Tongue (tissue), 3 donors: ENCODE measurements around the gene SPRYD3. TPM values are rescaled to one million over a fixed set of nuclear protein-coding genes. Genes with fewer than 3 reads are reported as not detected.

Experiments
- DNase-seq: peaks from one replicate; pipeline ENCODE4 v3.0.0-alpha.2; 2015
- small RNA-seq: library from RNA; depleted of rRNA; stranded (forward); fragments of <200 nt; gene quantifications from one replicate; pipeline ENCODE3, GENCODE V24; 2014; ENCODE audit warnings: low replicate concordance
- total RNA-seq: library from RNA; depleted of rRNA; stranded (reverse); fragments of >200 nt; gene quantifications from one replicate; pipeline ENCODE4 v1.2.3, GENCODE V29; 2014

SPRYD3 gene
- total RNA-seq, 1 donor from 2014 or later, result 30.3 TPM

DNA sequence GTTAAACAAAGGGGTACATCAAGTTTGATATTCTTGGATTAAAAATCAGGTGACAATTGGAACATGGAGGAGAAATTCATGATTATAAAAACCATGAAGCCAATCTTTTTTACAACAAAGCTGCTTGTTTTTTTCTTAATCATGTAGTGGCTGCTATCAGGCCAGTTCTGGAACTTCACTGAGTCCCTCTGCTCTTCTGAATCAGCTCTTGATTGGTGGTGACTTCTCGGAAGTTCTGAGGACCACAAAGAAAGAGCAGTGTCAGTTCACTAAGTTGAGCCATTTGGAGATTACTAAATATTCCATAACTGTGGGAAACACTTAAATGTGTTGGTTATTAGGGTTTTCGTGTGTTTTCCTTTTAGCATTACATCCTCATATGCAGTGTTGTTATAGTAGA is 64.5 kb downstream of the SPRYD3 start:
- DNase-seq, result no peak

Small RNA genes lying within 50 kb of the gene (small RNA-seq; reads per million reads assigned to genes)
- 0.29 reads per million, percentile 50 among the genes with 10 or more reads in this experiment for gene MIR6757

Other genes with a start within 250 kb of the SPRYD3 start
- gene KRT79, start 245.1 kb downstream of the SPRYD3 start, total RNA-seq, result 0.21 TPM
- 64.7 TPM for gene KRT78, start 230.4 kb downstream of the SPRYD3 start, total RNA-seq
- gene KRT8, start 174.3 kb downstream of the SPRYD3 start, total RNA-seq, result 42.0 TPM
- 57.1 TPM for gene KRT18, start 130.3 kb downstream of the SPRYD3 start, total RNA-seq
- gene EIF4B, start 72.9 kb downstream of the SPRYD3 start, total RNA-seq, result 789 TPM
- gene TNS2, start 29.3 kb downstream of the SPRYD3 start, total RNA-seq, result 44.4 TPM
- gene IGFBP6, start 18.3 kb upstream of the SPRYD3 start, total RNA-seq, result 251 TPM
- gene SOAT2, start 24.1 kb upstream of the SPRYD3 start, total RNA-seq, result not detected
- 16.8 TPM for gene ZNF740, start 101.3 kb upstream of the SPRYD3 start, total RNA-seq
- 22.2 TPM for gene CSAD, start 101.5 kb upstream of the SPRYD3 start, total RNA-seq
- gene ITGB7, start 127.9 kb upstream of the SPRYD3 start, total RNA-seq, result 1.2 TPM
- gene RARG, start 152.8 kb upstream of the SPRYD3 start, total RNA-seq, result 47.1 TPM
- gene ESPL1, start 188.9 kb upstream of the SPRYD3 start, total RNA-seq, result 8.9 TPM
- gene PFDN5, start 216.2 kb upstream of the SPRYD3 start, total RNA-seq, result 300 TPM
- 29.5 TPM for gene MYG1, start 220.3 kb upstream of the SPRYD3 start, total RNA-seq
- 46.0 TPM for gene AAAS, start 242.2 kb upstream of the SPRYD3 start, total RNA-seq